BE2C (cell line): ENCODE data around the gene NTMT1.
A peak's percentile ranks its signal among the peaks of the same experiment; 100 is the strongest.

Experiments
- DNase-seq: peaks from one replicate; pipeline ENCODE4 v3.0.0-alpha.2; 2020
- H3K27me3 ChIP-seq: fragments of 250-450 bp; sonication (Bioruptor Pico); 2 replicates; pipeline ENCODE4 v1.5.1; 2020; ENCODE audit warnings: mild to moderate bottlenecking
- H3K36me3 ChIP-seq: fragments of 250-450 bp; sonication (Bioruptor Pico); 2 replicates; pipeline ENCODE4 v1.5.1; 2020; ENCODE audit warnings: mild to moderate bottlenecking
- H3K4me1 ChIP-seq: fragments of 250-450 bp; sonication (Bioruptor Pico); 2 replicates; pipeline ENCODE4 v1.5.1; 2020
- H3K4me3 ChIP-seq: 2 replicates; pipeline ENCODE4 v1.5.1; 2011; ENCODE audit warnings: low read depth, low read length
- H3K9me3 ChIP-seq: fragments of 250-450 bp; sonication (Bioruptor Pico); 2 replicates; pipeline ENCODE4 v1.5.1; 2020
- CTCF ChIP-seq: IDR thresholded peaks from 2 replicates; pipeline ENCODE4 v1.5.1; 2012; ENCODE audit warnings: mild to moderate bottlenecking, low read depth, low read length

The NTMT1 gene

GRCh38 chr9:129608561-129609481 lies 17.1 kb upstream of the NTMT1 start:
- peaks cover 20% of the 10 kb centered on the region for H3K4me1 ChIP-seq
- no peak for DNase-seq
- H3K4me3 ChIP-seq: no peak overlapping the region
- no peak for TF ChIP-seq CTCF
- H3K36me3 ChIP-seq: no peaks in the 10 kb centered on the region
- no peaks in the 10 kb centered on the region for H3K9me3 ChIP-seq
- no peaks in the 10 kb centered on the region for H3K27me3 ChIP-seq

- DNase-seq: no peak
- Histone ChIP-seq H3K4me1 (peaks cover 20% of the 10 kb centered on the region), H3K27me3 (no peaks in the 10 kb centered on the region), H3K36me3 (no peaks in the 10 kb centered on the region), H3K9me3 (no peaks in the 10 kb centered on the region), H3K4me3 (no peak overlapping the region)
- TF ChIP-seq CTCF: no peak
Observed at GRCh38 chr9:129609486-129610212, 16.3 kb upstream of the NTMT1 start.

- no peaks in the 10 kb centered on the region for H3K9me3 ChIP-seq
- H3K36me3 ChIP-seq: no peaks in the 10 kb centered on the region
- H3K27me3 ChIP-seq: no peaks in the 10 kb centered on the region
- H3K4me1 ChIP-seq: peaks cover 20% of the 10 kb centered on the region
- no peak for TF ChIP-seq CTCF
- peak overlapping the region; percentile 54 for H3K4me3 ChIP-seq
- no peak for DNase-seq
Observed at GRCh38 chr9:129610213-129610472, 15.8 kb upstream of the NTMT1 start.

GRCh38 chr9:129610473-129611306 lies 15.3 kb upstream of the NTMT1 start:
- TF ChIP-seq CTCF: peak; percentile 78
- Histone ChIP-seq H3K27me3 (no peaks in the 10 kb centered on the region), H3K36me3 (no peaks in the 10 kb centered on the region), H3K4me3 (peak overlapping the region; percentile 54), H3K9me3 (no peaks in the 10 kb centered on the region), H3K4me1 (peaks cover 20% of the 10 kb centered on the region)
- DNase-seq: peak; percentile 84

- no peak for DNase-seq
- TF ChIP-seq CTCF: no peak; the same call in 1 of the 2 replicates
- no peaks in the 10 kb centered on the region for H3K36me3 ChIP-seq
- peaks cover 20% of the 10 kb centered on the region for H3K4me1 ChIP-seq
- H3K4me3 ChIP-seq: no peak overlapping the region
- no peaks in the 10 kb centered on the region for H3K9me3 ChIP-seq
- H3K27me3 ChIP-seq: no peaks in the 10 kb centered on the region
Observed at GRCh38 chr9:129611307-129611800, 14.6 kb upstream of the NTMT1 start.
